Breast epithelium (tissue), 3 donors: ENCODE measurements around the gene MPZ.
"Not testable (repeated sequence)": the region's sequence is repeated elsewhere in the genome, so short reads cannot be mapped to it uniquely, and the experiment has no call there.

Experiments
- CTCF ChIP-seq, 3 donors: fragments of 450-650 bp; IDR thresholded peaks; one replicate each; pipeline ENCODE4 v1.5.1; 2016 to 2017; ENCODE audit warnings: antibody characterized with exemption in 3 of 3, mild to moderate bottlenecking in 3 of 3, moderate library complexity in 3 of 3
- POLR2AphosphoS5 ChIP-seq, 3 donors: sonication (generic); formaldehyde crosslinking; IDR thresholded peaks; one replicate each; pipeline ENCODE4 v1.6.1; 2017; ENCODE audit warnings: antibody characterized with exemption in 3 of 3

DNA sequence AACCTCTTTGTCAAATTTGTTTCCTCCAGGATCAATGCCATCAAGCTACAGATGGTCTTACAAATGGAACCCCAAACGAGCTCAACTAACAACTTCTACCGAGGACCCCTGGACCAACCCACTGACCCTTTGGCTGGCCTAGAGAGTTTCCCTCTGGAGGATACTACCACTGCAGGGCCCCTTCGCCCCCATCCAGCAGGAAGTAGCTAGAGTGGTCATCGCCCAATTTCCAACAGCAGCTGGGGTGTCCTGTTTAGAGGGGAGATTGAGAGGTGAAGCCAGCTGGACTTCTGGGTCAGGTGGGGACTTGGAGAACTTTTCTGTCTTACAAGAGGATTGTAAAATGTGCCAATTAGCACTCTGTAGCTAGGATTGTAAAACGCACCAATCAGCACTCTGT is 52.7 kb downstream of the MPZ start:
- TF ChIP-seq CTCF, POLR2AphosphoS5 (IDR thresholded peaks at IDR 0.05): not testable (repeated sequence)
